Measurements from ENCODE around the gene BTNL8.

DNA sequence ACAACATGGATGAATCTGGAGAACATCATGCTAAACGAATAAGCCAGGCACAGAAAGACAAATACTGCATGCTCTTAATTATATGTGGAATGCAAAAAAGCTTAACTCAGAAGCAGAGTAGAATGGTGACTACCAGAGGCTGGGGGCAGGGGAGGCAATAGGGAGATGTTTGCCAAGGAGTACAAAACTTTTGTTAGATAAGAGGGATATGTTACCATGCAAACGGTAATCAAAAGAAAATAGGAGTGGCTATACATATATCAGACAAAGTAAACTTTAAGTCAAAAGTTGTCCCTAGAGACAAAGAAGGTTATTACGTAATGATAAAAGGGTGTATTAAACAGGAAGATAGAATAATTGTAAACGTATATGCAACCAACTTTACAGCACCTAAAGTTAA is 71.9 kb downstream of the BTNL8 start:
- TF ChIP-seq POLR2A (IDR thresholded peaks at IDR 0.05; ENCODE audit: low read depth, low read length) = no peak
- TF ChIP-seq MYC (IDR thresholded peaks at IDR 0.05; ENCODE audit: low read depth, low read length) = no peak
- TF ChIP-seq, protein P1, sequence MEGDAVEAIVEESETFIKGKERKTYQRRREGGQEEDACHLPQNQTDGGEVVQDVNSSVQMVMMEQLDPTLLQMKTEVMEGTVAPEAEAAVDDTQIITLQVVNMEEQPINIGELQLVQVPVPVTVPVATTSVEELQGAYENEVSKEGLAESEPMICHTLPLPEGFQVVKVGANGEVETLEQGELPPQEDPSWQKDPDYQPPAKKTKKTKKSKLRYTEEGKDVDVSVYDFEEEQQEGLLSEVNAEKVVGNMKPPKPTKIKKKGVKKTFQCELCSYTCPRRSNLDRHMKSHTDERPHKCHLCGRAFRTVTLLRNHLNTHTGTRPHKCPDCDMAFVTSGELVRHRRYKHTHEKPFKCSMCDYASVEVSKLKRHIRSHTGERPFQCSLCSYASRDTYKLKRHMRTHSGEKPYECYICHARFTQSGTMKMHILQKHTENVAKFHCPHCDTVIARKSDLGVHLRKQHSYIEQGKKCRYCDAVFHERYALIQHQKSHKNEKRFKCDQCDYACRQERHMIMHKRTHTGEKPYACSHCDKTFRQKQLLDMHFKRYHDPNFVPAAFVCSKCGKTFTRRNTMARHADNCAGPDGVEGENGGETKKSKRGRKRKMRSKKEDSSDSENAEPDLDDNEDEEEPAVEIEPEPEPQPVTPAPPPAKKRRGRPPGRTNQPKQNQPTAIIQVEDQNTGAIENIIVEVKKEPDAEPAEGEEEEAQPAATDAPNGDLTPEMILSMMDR (IDR thresholded peaks at IDR 0.05; ENCODE audit: extremely low read depth in 1 of 2, insufficient read depth in 1 of 2, low read depth in 1 of 2, low read length in 2 of 2) = no peak
